IPS-18c (cell line): ENCODE measurements around the gene TMCC2.

Experiments used
- H3K4me3 ChIP-seq: 2 replicates; pipeline ENCODE4 v1.7.0; 2013; ENCODE audit warnings: low read depth, mild to moderate bottlenecking, low read length, moderate library complexity; ENCODE audit not compliant: insufficient read depth
- H3K9me3 ChIP-seq: one replicate; pipeline ENCODE4 v1.6.1; 2013; ENCODE audit warnings: mild to moderate bottlenecking, low read length, moderate library complexity; ENCODE audit not compliant: control insufficient read depth, insufficient read depth

The TMCC2 gene

GRCh38 chr1:205301205-205301821 is 73.6 kb downstream of the TMCC2 start:
- H3K4me3 ChIP-seq: peak overlapping the region; percentile 28; the same call in 1 of the 2 replicates
- H3K9me3 ChIP-seq: no peaks in the 10 kb centered on the region

- Histone ChIP-seq H3K4me3 (peak overlapping the region; percentile 20), H3K9me3 (no peaks in the 10 kb centered on the region)
These were observed 74.3 kb downstream of the TMCC2 start for GRCh38 chr1:205301842-205302588.

GRCh38 chr1:205303247-205303888 is 75.6 kb downstream of the TMCC2 start:
- Histone ChIP-seq H3K4me3 (no peak overlapping the region), H3K9me3 (no peaks in the 10 kb centered on the region)

GRCh38 chr1:205304046-205304694 is 76.4 kb downstream of the TMCC2 start:
- Histone ChIP-seq H3K4me3 (no peak overlapping the region), H3K9me3 (no peaks in the 10 kb centered on the region)

- no peak overlapping the region for H3K4me3 ChIP-seq
- no peaks in the 10 kb centered on the region for H3K9me3 ChIP-seq
These were observed 76.9 kb downstream of the TMCC2 start for GRCh38 chr1:205304695-205305070.

GRCh38 chr1:205306929-205307566 is 79.3 kb downstream of the TMCC2 start:
- Histone ChIP-seq H3K4me3 (no peak overlapping the region), H3K9me3 (no peaks in the 10 kb centered on the region)

- H3K4me3 ChIP-seq: no peak overlapping the region
- no peaks in the 10 kb centered on the region for H3K9me3 ChIP-seq
These were observed 82.0 kb downstream of the TMCC2 start for GRCh38 chr1:205309741-205310140.

- H3K4me3 ChIP-seq: no peak overlapping the region
These were observed 83.4 kb downstream of the TMCC2 start for GRCh38 chr1:205310976-205311704.

GRCh38 chr1:205312866-205313562 is 85.3 kb downstream of the TMCC2 start:
- H3K9me3 ChIP-seq: no peaks in the 10 kb centered on the region
- H3K4me3 ChIP-seq: no peak overlapping the region

More at GRCh38 chr1:205310976-205311704, 83.4 kb downstream of the TMCC2 start:
- H3K9me3 ChIP-seq: no peaks in the 10 kb centered on the region

- H3K4me3 ChIP-seq: no peak overlapping the region
These were observed 86.0 kb downstream of the TMCC2 start for GRCh38 chr1:205313563-205314308.

GRCh38 chr1:205315008-205315618 is 87.4 kb downstream of the TMCC2 start:
- Histone ChIP-seq H3K9me3 (no peaks in the 10 kb centered on the region), H3K4me3 (no peak overlapping the region)

More at GRCh38 chr1:205313563-205314308, 86.0 kb downstream of the TMCC2 start:
- H3K9me3 ChIP-seq: no peaks in the 10 kb centered on the region

- H3K9me3 ChIP-seq: no peaks in the 10 kb centered on the region
- no peak overlapping the region for H3K4me3 ChIP-seq
These were observed 88.4 kb downstream of the TMCC2 start for GRCh38 chr1:205316161-205316566.

GRCh38 chr1:205317311-205317917 is 89.7 kb downstream of the TMCC2 start:
- H3K9me3 ChIP-seq: no peaks in the 10 kb centered on the region
- H3K4me3 ChIP-seq: no peak overlapping the region

GRCh38 chr1:205318231-205318991 is 90.7 kb downstream of the TMCC2 start:
- Histone ChIP-seq H3K9me3 (no peaks in the 10 kb centered on the region), H3K4me3 (peak overlapping the region; percentile 46; the same call in 1 of the 2 replicates)
